ENCODE results near the gene PHOX2A. TPM values are rescaled to one million over a fixed set of nuclear protein-coding genes. Genes with fewer than 3 reads are reported as not detected.

Gene PHOX2A
- total and polyA plus RNA-seq, 3 donors from 2014 or later, result 1.3 to 2.0 (median 1.6) TPM

- TF ChIP-seq POLR2A (IDR thresholded peaks at IDR 0.05), result no peak
- peaks cover 4% of the 10 kb centered on the region for H3K27me3 ChIP-seq
- 12 to 27% methylated on average over 14 to 19 of the region's 19 CpGs for WGBS, 2 donors
These were observed 1.4 kb upstream of the PHOX2A start for GRCh38 chr11:72245263-72245816.

GRCh38 chr11:72244361-72245262, 636 bp upstream of the PHOX2A start:
- H3K4me3 ChIP-seq, result peak overlapping the region; percentile 29 to 55
- peaks cover 12% of the 10 kb centered on the region for H3K4me1 ChIP-seq

More at GRCh38 chr11:72245263-72245816, 1.4 kb upstream of the PHOX2A start:
- Histone ChIP-seq H3K9me3 (no peaks in the 10 kb centered on the region), H3K4me1 (peaks cover 8% of the 10 kb centered on the region), H3K36me3 (ENCODE audit: low read depth, missing control alignments) (no peaks in the 10 kb centered on the region), H3K4me3 (no peak overlapping the region), H3K27ac (no peak overlapping the region)
- intact Hi-C loops (cut with DNase I; ENCODE audit: low total_unique reads), result no loop called here
- no peak for DNase-seq

GRCh38 chr11:72243173-72244059, 560 bp downstream of the PHOX2A start:
- TF ChIP-seq POLR2A (IDR thresholded peaks at IDR 0.05) (no peak), CTCF (IDR thresholded peaks at IDR 0.05) (no peak)
- DNase-seq, result no peak
- H3K4me1 ChIP-seq, result peaks cover 15% of the 10 kb centered on the region
- peak overlapping the region; percentile 29 to 55 for H3K4me3 ChIP-seq
- H3K27ac ChIP-seq, result no peak overlapping the region
- peaks cover 4% of the 10 kb centered on the region for H3K27me3 ChIP-seq
- H3K9me3 ChIP-seq, result no peaks in the 10 kb centered on the region
- H3K36me3 ChIP-seq (ENCODE audit: low read depth, missing control alignments), result no peaks in the 10 kb centered on the region
- WGBS, 2 donors, result 19 to 23% methylated on average over 35 to 41 of the region's 58 CpGs
- intact Hi-C loops (cut with DNase I; ENCODE audit: low total_unique reads), result no loop called here

More at GRCh38 chr11:72244361-72245262, 636 bp upstream of the PHOX2A start:
- H3K9me3 ChIP-seq, result no peaks in the 10 kb centered on the region
- TF ChIP-seq CTCF (IDR thresholded peaks at IDR 0.05) (no peak), POLR2A (IDR thresholded peaks at IDR 0.05) (no peak)
- no peak for DNase-seq
- 5% methylated on average over 39 to 46 of the region's 46 CpGs for WGBS, 2 donors
- H3K36me3 ChIP-seq (ENCODE audit: low read depth, missing control alignments), result no peaks in the 10 kb centered on the region
- H3K27me3 ChIP-seq, result peaks cover 4% of the 10 kb centered on the region
- H3K27ac ChIP-seq, result no peak overlapping the region
- intact Hi-C loops (cut with DNase I; ENCODE audit: low total_unique reads), result no loop called here

- Histone ChIP-seq H3K9me3 (no peaks in the 10 kb centered on the region), H3K36me3 (ENCODE audit: low read depth, missing control alignments) (no peaks in the 10 kb centered on the region), H3K4me3 (no peak overlapping the region), H3K4me1 (peaks cover 15% of the 10 kb centered on the region), H3K27me3 (peaks cover 4% of the 10 kb centered on the region), H3K27ac (no peak overlapping the region)
- no peak for DNase-seq
- intact Hi-C loops (cut with DNase I; ENCODE audit: low total_unique reads), result no loop called here
- WGBS, 2 donors, result 91 to 99% methylated on average over 2 of the region's 2 CpGs
- TF ChIP-seq POLR2A (IDR thresholded peaks at IDR 0.05) (no peak), CTCF (IDR thresholded peaks at IDR 0.05) (no peak)
These were observed 1.8 kb downstream of the PHOX2A start for GRCh38 chr11:72242141-72242540.
